Trophoblast cell (in vitro differentiated cells and primary cell): Measurements from ENCODE around the gene GNAO1.
A peak's percentile ranks its signal among the peaks of the same experiment; 100 is the strongest.

ENCODE experiments used
- DNase-seq, 2 donors: peaks; one replicate each; pipeline ENCODE4 v3.0.0-alpha.2; 2016
- H2AFZ ChIP-seq: 2 replicates; pipeline ENCODE4 v1.6.1; 2013; ENCODE audit warnings: low read length, moderate library complexity, mild to moderate bottlenecking; ENCODE audit not compliant: insufficient read depth, poor library complexity
- H2AK5ac ChIP-seq: 2 replicates; pipeline ENCODE4 v1.6.1; 2013; ENCODE audit warnings: mild to moderate bottlenecking, low read length
- H2BK120ac ChIP-seq: 2 replicates; pipeline ENCODE4 v1.6.1; 2013; ENCODE audit warnings: low read length, mild to moderate bottlenecking, moderate library complexity; ENCODE audit not compliant: insufficient read depth, poor library complexity
- H2BK12ac ChIP-seq: 2 replicates; pipeline ENCODE4 v1.6.1; 2013; ENCODE audit warnings: mild to moderate bottlenecking, low read length, moderate library complexity
- H2BK5ac ChIP-seq: 2 replicates; pipeline ENCODE4 v1.6.1; 2013; ENCODE audit warnings: low read length, low read depth, moderate library complexity, mild to moderate bottlenecking; ENCODE audit not compliant: poor library complexity
- H3K14ac ChIP-seq: 2 replicates; pipeline ENCODE4 v1.6.1; 2013; ENCODE audit warnings: mild to moderate bottlenecking, low read length
- H3K18ac ChIP-seq: 2 replicates; pipeline ENCODE4 v1.6.1; 2013; ENCODE audit warnings: mild to moderate bottlenecking, low read length
- H3K23ac ChIP-seq: 2 replicates; pipeline ENCODE4 v1.6.1; 2013; ENCODE audit warnings: low read length
- H3K27ac ChIP-seq: 2 replicates; pipeline ENCODE4 v1.5.1; 2013; ENCODE audit warnings: low read depth, mild to moderate bottlenecking, inconsistent platforms, low read length, moderate library complexity
- H3K27me3 ChIP-seq: 2 replicates; pipeline ENCODE4 v1.6.1; 2013; ENCODE audit warnings: inconsistent platforms, mild to moderate bottlenecking, low read length, moderate library complexity; ENCODE audit not compliant: insufficient read depth
- H3K36me3 ChIP-seq, 2 experiments: 1 replicate in 1 of 2; 2 replicates in 1 of 2; pipeline ENCODE4 v1.6.1; 2013; ENCODE audit warnings: low read length in 2 of 2, mild to moderate bottlenecking in 2 of 2, moderate library complexity in 1 of 2; ENCODE audit not compliant: insufficient read depth in 2 of 2, control insufficient read depth in 1 of 2
- H3K4ac ChIP-seq: 2 replicates; pipeline ENCODE4 v1.6.1; 2013; ENCODE audit warnings: low read depth, mild to moderate bottlenecking, low read length, moderate library complexity
- H3K4me1 ChIP-seq, 2 experiments: 1 replicate in 1 of 2; 2 replicates in 1 of 2; pipeline ENCODE4 v1.6.1; 2013; ENCODE audit warnings: low read length in 2 of 2, mild to moderate bottlenecking in 2 of 2, moderate library complexity in 1 of 2; ENCODE audit not compliant: insufficient read depth in 2 of 2, control insufficient read depth in 1 of 2
- H3K4me2 ChIP-seq: 2 replicates; pipeline ENCODE4 v1.6.1; 2013; ENCODE audit warnings: inconsistent platforms, mild to moderate bottlenecking, low read length, moderate library complexity
- H3K4me3 ChIP-seq: 2 replicates; pipeline ENCODE4 v1.5.1; 2013; ENCODE audit warnings: mild to moderate bottlenecking, low read depth, low read length, inconsistent platforms
- H3K79me1 ChIP-seq: one replicate; pipeline ENCODE4 v1.6.1; 2013; ENCODE audit warnings: low read length
- H3K79me2 ChIP-seq: 2 replicates; pipeline ENCODE4 v1.6.1; 2013; ENCODE audit warnings: low read length, mild to moderate bottlenecking; ENCODE audit not compliant: control insufficient read depth, insufficient read depth, poor library complexity
- H3K9ac ChIP-seq: 2 replicates; pipeline ENCODE4 v1.6.1; 2013; ENCODE audit warnings: mild to moderate bottlenecking, low read length
- H3K9me3 ChIP-seq: 2 replicates; pipeline ENCODE4 v1.6.1; 2013; ENCODE audit warnings: low read depth, mild to moderate bottlenecking, control low read depth, inconsistent platforms, low read length; ENCODE audit not compliant: insufficient read depth
- H4K12ac ChIP-seq: 2 replicates; pipeline ENCODE4 v1.6.1; 2013; ENCODE audit warnings: low read depth, mild to moderate bottlenecking, low read length, moderate library complexity
- H4K8ac ChIP-seq: 2 replicates; pipeline ENCODE4 v1.6.1; 2013; ENCODE audit warnings: low read depth, mild to moderate bottlenecking, low read length, moderate library complexity
- H4K91ac ChIP-seq: one replicate; pipeline ENCODE4 v1.6.1; 2013; ENCODE audit warnings: low read depth, mild to moderate bottlenecking, low read length, moderate library complexity
- WGBS: extraction: QIAGEN DNeasy Blood & Tissue Kit; methylation state at CpG from one replicate; pipeline ENCODE4 v1.1.7; 2013; ENCODE audit warnings: missing lambda C conversion rate; ENCODE audit not compliant: insufficient read length, insufficient coverage; ENCODE audit errors: extremely low coverage; 5-methylcytosine and 5-hydroxymethylcytosine counted together

Gene GNAO1

DNA sequence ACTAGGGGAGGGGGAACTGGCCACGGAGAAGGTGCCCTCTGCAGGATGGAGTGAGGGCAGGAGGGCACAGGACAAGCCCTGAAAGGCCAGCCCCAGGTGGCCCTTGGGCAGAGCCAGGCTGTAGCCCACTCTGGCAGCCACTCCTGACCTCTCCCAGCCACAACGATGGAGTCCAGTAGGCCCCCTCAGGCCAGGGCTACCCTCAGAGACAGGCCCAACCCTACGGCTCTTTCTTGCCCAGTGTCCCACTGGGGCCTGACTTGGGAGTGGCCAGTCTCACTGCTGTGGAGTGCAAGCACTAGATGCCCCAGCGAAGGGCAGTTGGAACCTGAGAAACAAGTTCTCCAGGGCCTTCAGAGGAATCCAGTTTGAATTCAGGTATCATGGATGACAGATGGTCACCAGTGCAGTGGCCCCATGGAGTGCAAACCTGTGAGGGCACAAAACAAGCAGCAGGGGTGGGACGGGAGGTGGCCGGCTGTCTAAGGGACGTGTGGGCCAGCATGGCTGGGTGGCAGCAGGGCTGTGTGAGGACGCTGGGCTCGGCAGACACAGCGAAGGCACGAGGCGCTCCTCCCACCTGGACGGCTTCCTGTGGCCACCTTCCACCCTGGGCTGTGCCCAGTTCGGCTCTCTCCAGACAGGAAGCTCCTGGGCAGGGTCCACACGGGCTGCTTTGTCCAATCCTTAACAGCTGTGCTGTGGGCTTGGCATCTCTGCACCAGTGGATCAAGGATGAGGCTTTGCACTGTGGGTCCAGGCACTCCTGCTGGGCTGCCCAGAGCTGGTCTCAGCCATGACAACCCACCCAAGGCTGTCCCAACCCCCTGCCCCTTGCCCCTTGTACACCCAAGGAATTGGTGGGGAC is 162.0 kb downstream of the GNAO1 start:
- Histone ChIP-seq H3K4ac (no peak overlapping the region), H4K91ac (no peak overlapping the region), H3K36me3 (no peaks in the 10 kb centered on the region), H3K18ac (no peak overlapping the region), H4K8ac (no peak overlapping the region), H4K12ac (no peak overlapping the region), H3K4me3 (no peak overlapping the region), H3K79me1 (no peaks in the 10 kb centered on the region), H3K27ac (no peak overlapping the region), H3K4me2 (no peak overlapping the region), H3K27me3 (no peaks in the 10 kb centered on the region), H2BK5ac (no peak overlapping the region), H2BK120ac (no peak overlapping the region), H3K79me2 (no peaks in the 10 kb centered on the region), H3K9ac (no peak overlapping the region), H2AK5ac (no peak overlapping the region), H3K9me3 (peaks cover 4% of the 10 kb centered on the region), H3K23ac (no peak overlapping the region), H2BK12ac (no peak overlapping the region), H2AFZ (no peak overlapping the region), H3K14ac (no peak overlapping the region), H3K4me1 (peaks cover 11 to 18% of the 10 kb centered on the region in 2 experiments)
- whole genome bisulfite sequencing, result no CpG with 5 or more reads among the region's 15 CpGs
- DNase-seq, result peak in 1 of 2 donors; percentile 51

DNA sequence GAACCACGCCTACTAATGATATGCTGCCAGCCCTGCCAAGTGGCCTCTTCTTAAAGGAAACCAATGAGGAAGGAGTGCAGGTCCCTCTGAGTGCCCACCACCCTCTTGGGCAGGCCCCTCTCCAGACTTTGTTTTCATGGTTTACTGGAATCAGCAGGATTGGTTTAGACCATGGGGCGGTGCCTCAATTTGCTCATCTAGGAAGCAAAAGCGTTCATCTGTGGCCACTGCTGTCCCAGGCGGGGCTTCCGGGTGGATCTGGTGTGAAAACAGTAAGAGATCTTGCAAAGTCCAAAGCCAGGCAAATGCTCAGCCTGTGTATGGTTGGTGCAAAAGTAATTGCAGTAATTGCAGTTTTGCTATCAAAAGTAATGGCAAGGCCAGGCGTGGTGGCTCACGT is 162.7 kb downstream of the GNAO1 start:
- no CpG with 5 or more reads among the region's 7 CpGs for WGBS
- no peak overlapping the region for H3K27ac ChIP-seq

GRCh38 chr16:56354746-56355145 is 163.5 kb downstream of the GNAO1 start:
- Histone ChIP-seq H3K27me3 (no peaks in the 10 kb centered on the region), H3K36me3 (no peaks in the 10 kb centered on the region), H2BK5ac (no peak overlapping the region), H3K23ac (no peak overlapping the region), H4K8ac (no peak overlapping the region), H3K27ac (no peak overlapping the region), H3K4me3 (no peak overlapping the region), H3K18ac (no peak overlapping the region), H4K12ac (no peak overlapping the region), H2AK5ac (no peak overlapping the region), H3K79me1 (no peaks in the 10 kb centered on the region), H3K9me3 (peaks cover 4% of the 10 kb centered on the region), H3K4me2 (no peak overlapping the region), H2BK120ac (no peak overlapping the region), H3K9ac (no peak overlapping the region), H3K4ac (no peak overlapping the region), H2BK12ac (no peak overlapping the region), H2AFZ (no peak overlapping the region), H4K91ac (no peak overlapping the region), H3K4me1 (peaks cover 11 to 18% of the 10 kb centered on the region in 2 experiments), H3K14ac (no peak overlapping the region), H3K79me2 (no peaks in the 10 kb centered on the region)
- DNase-seq, result no peak
- WGBS, result no CpG with 5 or more reads among the region's 17 CpGs

More for the DNA sequence above, 162.7 kb downstream of the GNAO1 start:
- Histone ChIP-seq H2BK5ac (no peak overlapping the region), H4K91ac (no peak overlapping the region), H3K79me2 (no peaks in the 10 kb centered on the region), H4K8ac (no peak overlapping the region), H3K4me2 (no peak overlapping the region), H4K12ac (no peak overlapping the region), H3K18ac (no peak overlapping the region), H2BK120ac (no peak overlapping the region), H3K4me1 (peaks cover 11 to 18% of the 10 kb centered on the region in 2 experiments), H2AFZ (no peak overlapping the region), H3K9me3 (peaks cover 4% of the 10 kb centered on the region), H3K79me1 (no peaks in the 10 kb centered on the region), H3K4me3 (no peak overlapping the region), H3K14ac (no peak overlapping the region), H3K23ac (no peak overlapping the region), H3K4ac (no peak overlapping the region), H3K9ac (no peak overlapping the region), H3K27me3 (no peaks in the 10 kb centered on the region), H2AK5ac (no peak overlapping the region), H3K36me3 (no peaks in the 10 kb centered on the region), H2BK12ac (no peak overlapping the region)
- no peak for DNase-seq

GRCh38 chr16:56355221-56355620 is 163.9 kb downstream of the GNAO1 start:
- no peak overlapping the region for H3K4me2 ChIP-seq
- H3K9me3 ChIP-seq, result peaks cover 4% of the 10 kb centered on the region
- H4K12ac ChIP-seq, result no peak overlapping the region
- no peak overlapping the region for H3K27ac ChIP-seq
- H3K4ac ChIP-seq, result no peak overlapping the region
- no peaks in the 10 kb centered on the region for H3K79me1 ChIP-seq
- no peak overlapping the region for H3K14ac ChIP-seq
- H3K18ac ChIP-seq, result no peak overlapping the region
- no peak overlapping the region for H3K23ac ChIP-seq
- no peak overlapping the region for H2BK120ac ChIP-seq
- H3K4me1 ChIP-seq, result peaks cover 11 to 18% of the 10 kb centered on the region in 2 experiments
- WGBS, result no CpG with 5 or more reads among the region's 9 CpGs
- H4K8ac ChIP-seq, result no peak overlapping the region
- no peak overlapping the region for H2BK12ac ChIP-seq
- no peak overlapping the region for H2BK5ac ChIP-seq
- H2AK5ac ChIP-seq, result no peak overlapping the region
- H2AFZ ChIP-seq, result no peak overlapping the region
- peaks cover 0 to 1% of the 10 kb centered on the region in 2 experiments for H3K36me3 ChIP-seq
- no peak overlapping the region for H4K91ac ChIP-seq
- DNase-seq, result no peak
- no peak overlapping the region for H3K9ac ChIP-seq
- no peak overlapping the region for H3K4me3 ChIP-seq
- H3K79me2 ChIP-seq, result no peaks in the 10 kb centered on the region
- H3K27me3 ChIP-seq, result no peaks in the 10 kb centered on the region
